Myocyte (in vitro differentiated cells): ENCODE measurements around the gene KLK3. TPM values are rescaled to one million over a fixed set of nuclear protein-coding genes. Genes with fewer than 3 reads are reported as not detected.
"Not testable (repeated sequence)": the region's sequence is repeated elsewhere in the genome, so short reads cannot be mapped to it uniquely, and the experiment has no call there.

Experiments
- DNase-seq: peaks from one replicate; pipeline ENCODE4 v3.0.0-alpha.2; 2012; ENCODE audit warnings: low read depth
- polyA plus RNA-seq: library from polyadenylated mRNA; unstranded; fragments of >200 nt; gene quantifications from one replicate; pipeline ENCODE4 v1.2.1, GENCODE V29; 2012; ENCODE audit warnings: missing spikeins
- total RNA-seq: library from RNA; depleted of rRNA; stranded (reverse); fragments of >200 nt; gene quantifications from 2 replicates; pipeline ENCODE4 v1.2.3, GENCODE V29; 2014

KLK3 gene
- not detected in 2 replicates for total RNA-seq
- polyA plus RNA-seq: not detected

- no peak for DNase-seq
Measured at GRCh38 chr19:50854636-50855410, at the start of gene KLK3. TSS of gene KLK3 (plus strand) at chr19:50854915. CDS start at chr19:50854956, 41 bp downstream.

- no peak for DNase-seq
Measured at GRCh38 chr19:50808856-50809255, 45.9 kb upstream of the KLK3 start.

GRCh38 chr19:50811622-50812238, 43.0 kb upstream of the KLK3 start:
- not testable (repeated sequence) for DNase-seq

GRCh38 chr19:50812474-50812873, 42.2 kb upstream of the KLK3 start:
- DNase-seq: no peak

GRCh38 chr19:50814883-50815282, 39.8 kb upstream of the KLK3 start:
- DNase-seq: no peak

- DNase-seq: no peak
Measured at GRCh38 chr19:50815439-50815838, 39.3 kb upstream of the KLK3 start.

GRCh38 chr19:50817941-50818858, 36.5 kb upstream of the KLK3 start:
- no peak for DNase-seq

- DNase-seq: no peak
Measured at GRCh38 chr19:50818859-50819472, 35.7 kb upstream of the KLK3 start.

GRCh38 chr19:50819636-50820035, 35.1 kb upstream of the KLK3 start:
- DNase-seq: no peak

GRCh38 chr19:50820086-50820485, 34.6 kb upstream of the KLK3 start:
- DNase-seq: no peak

- DNase-seq: no peak
Measured at GRCh38 chr19:50820549-50821247, 34.0 kb upstream of the KLK3 start.

GRCh38 chr19:50821248-50821612, 33.5 kb upstream of the KLK3 start:
- no peak for DNase-seq

GRCh38 chr19:50821622-50822021, 33.1 kb upstream of the KLK3 start:
- DNase-seq: no peak

GRCh38 chr19:50822661-50823208, 32.0 kb upstream of the KLK3 start:
- DNase-seq: no peak

GRCh38 chr19:50823389-50824042, 31.2 kb upstream of the KLK3 start, which contains the start of gene KLK1:
TSS of gene KLK1 (minus strand) at chr19:50823787. CDS start at chr19:50823748, 39 bp downstream.
- DNase-seq: no peak

GRCh38 chr19:50826492-50827240, 28.0 kb upstream of the KLK3 start:
- DNase-seq: no peak

GRCh38 chr19:50827476-50827875, 27.2 kb upstream of the KLK3 start:
- DNase-seq: no peak

- no peak for DNase-seq
Measured at GRCh38 chr19:50829801-50830200, 24.9 kb upstream of the KLK3 start.
